OCI-LY3 (cell line): Measurements from ENCODE around the gene HEMK1.

Experiments
- CTCF ChIP-seq: fragments of 200-600, 300-600 bp; sonication (generic); IDR thresholded peaks from 2 replicates; pipeline ENCODE4 v1.5.1; 2014; ENCODE audit warnings: antibody characterized with exemption, low read length, low read depth
- EZH2phosphoT487 ChIP-seq: fragments of 200-600 bp; shearing (Covaris generic); IDR thresholded peaks from 2 replicates; pipeline ENCODE4 v1.6.1; 2018; ENCODE audit warnings: antibody characterized with exemption, mixed run types, low read depth

DNA sequence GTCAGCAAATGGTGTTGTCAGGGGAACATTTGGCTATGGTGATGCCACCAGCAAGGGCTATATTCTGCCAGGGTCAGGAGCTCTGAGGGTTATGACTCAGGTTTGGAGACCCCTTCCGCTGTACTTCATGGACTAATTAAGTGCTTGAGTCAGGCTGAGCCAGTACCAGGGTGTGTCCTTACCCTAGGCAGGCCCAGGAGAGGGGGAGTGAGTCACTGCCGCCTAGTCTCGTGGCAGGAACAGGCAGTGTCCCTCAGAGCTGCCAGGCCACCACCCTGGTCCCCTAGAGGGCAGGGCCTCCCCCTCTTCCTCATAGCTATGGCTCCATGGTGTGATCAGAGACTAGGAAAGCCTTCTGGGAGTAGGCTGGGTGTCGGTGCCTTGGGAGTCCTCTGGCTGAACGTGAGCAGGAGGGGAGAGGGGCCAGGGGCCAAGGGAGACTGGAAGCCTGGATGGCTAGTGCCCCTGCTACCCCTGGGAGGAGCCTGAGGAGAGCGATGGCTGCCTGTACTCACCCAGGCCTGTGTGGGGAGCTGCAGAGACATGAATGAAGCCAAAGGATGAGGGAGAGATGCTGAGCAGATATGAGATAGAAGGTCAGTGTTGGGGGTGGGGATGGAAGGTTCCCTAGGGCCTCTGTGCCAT, 58.2 kb downstream of the HEMK1 start:
- TF ChIP-seq EZH2phosphoT487 (no peak), CTCF (peak; percentile 32)
